ENCODE data around the gene PIK3CD. TPM values are rescaled to one million over a fixed set of nuclear protein-coding genes. Genes with fewer than 3 reads are reported as not detected.

The PIK3CD gene
- polyA plus RNA-seq, 1 donor from 2014 or later: 4.2 TPM

DNA sequence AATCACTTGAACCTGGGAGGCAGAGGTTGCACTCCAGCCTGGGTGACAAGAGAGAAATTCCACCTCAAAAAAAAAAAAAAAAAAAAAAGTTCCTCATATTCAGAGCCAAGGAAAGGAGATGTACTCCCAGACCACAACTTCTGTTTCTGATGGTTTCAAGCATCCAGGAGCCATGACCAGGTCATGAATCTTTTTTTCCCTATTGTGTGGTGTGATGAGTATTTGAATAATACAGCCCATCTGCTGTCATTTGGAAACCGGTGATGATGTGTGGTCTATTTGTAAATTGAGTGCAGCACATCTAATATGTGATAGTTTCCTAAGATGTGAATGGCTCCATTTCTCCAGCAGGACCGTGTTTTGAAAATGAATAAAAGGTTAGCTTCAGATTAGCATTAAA, 18.6 kb downstream of the PIK3CD start:
- no peaks in the 10 kb centered on the region for H3K9me2 ChIP-seq (ENCODE audit: insufficient read depth, low read length)
- no peaks in the 10 kb centered on the region for H3K36me3 ChIP-seq (ENCODE audit: insufficient read depth, low read length)
- no peak overlapping the region for H3K4me3 ChIP-seq (ENCODE audit: low read length)
- H3K9me3 ChIP-seq (ENCODE audit: low read length): no peaks in the 10 kb centered on the region
- no peaks in the 10 kb centered on the region for H4K20me1 ChIP-seq (ENCODE audit: insufficient read depth)
- no peaks in the 10 kb centered on the region for H3K79me2 ChIP-seq (replicated peaks; ENCODE audit: insufficient read depth, low read length)
- H3K9ac ChIP-seq (ENCODE audit: low read length): no peak overlapping the region
- no peak overlapping the region for H2AFZ ChIP-seq (ENCODE audit: low read depth, low read length)
- H3K4me2 ChIP-seq (ENCODE audit: low read length): no peak overlapping the region
- TF ChIP-seq EZH2 (IDR thresholded peaks at IDR 0.05; ENCODE audit: borderline replicate concordance, insufficient read depth, low read length, poor library complexity, severe bottlenecking) (no peak), POLR2AphosphoS5 (IDR thresholded peaks at IDR 0.05) (no peak), MXI1 (conservative IDR thresholded peaks at IDR 0.05; ENCODE audit: poor library complexity, severe bottlenecking) (no peak), RAD21 (conservative IDR thresholded peaks at IDR 0.05) (no peak), SMC3 (conservative IDR thresholded peaks at IDR 0.05; ENCODE audit: poor library complexity) (no peak), TAF1 (IDR thresholded peaks at IDR 0.05; ENCODE audit: low read depth) (no peak), EP300 (conservative IDR thresholded peaks at IDR 0.05; ENCODE audit: poor library complexity, severe bottlenecking) (no peak)
- TF ChIP-seq, protein P1, sequence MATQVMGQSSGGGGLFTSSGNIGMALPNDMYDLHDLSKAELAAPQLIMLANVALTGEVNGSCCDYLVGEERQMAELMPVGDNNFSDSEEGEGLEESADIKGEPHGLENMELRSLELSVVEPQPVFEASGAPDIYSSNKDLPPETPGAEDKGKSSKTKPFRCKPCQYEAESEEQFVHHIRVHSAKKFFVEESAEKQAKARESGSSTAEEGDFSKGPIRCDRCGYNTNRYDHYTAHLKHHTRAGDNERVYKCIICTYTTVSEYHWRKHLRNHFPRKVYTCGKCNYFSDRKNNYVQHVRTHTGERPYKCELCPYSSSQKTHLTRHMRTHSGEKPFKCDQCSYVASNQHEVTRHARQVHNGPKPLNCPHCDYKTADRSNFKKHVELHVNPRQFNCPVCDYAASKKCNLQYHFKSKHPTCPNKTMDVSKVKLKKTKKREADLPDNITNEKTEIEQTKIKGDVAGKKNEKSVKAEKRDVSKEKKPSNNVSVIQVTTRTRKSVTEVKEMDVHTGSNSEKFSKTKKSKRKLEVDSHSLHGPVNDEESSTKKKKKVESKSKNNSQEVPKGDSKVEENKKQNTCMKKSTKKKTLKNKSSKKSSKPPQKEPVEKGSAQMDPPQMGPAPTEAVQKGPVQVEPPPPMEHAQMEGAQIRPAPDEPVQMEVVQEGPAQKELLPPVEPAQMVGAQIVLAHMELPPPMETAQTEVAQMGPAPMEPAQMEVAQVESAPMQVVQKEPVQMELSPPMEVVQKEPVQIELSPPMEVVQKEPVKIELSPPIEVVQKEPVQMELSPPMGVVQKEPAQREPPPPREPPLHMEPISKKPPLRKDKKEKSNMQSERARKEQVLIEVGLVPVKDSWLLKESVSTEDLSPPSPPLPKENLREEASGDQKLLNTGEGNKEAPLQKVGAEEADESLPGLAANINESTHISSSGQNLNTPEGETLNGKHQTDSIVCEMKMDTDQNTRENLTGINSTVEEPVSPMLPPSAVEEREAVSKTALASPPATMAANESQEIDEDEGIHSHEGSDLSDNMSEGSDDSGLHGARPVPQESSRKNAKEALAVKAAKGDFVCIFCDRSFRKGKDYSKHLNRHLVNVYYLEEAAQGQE (IDR thresholded peaks at IDR 0.05; ENCODE audit: borderline replicate concordance): no peak
- TF ChIP-seq, protein P2, sequence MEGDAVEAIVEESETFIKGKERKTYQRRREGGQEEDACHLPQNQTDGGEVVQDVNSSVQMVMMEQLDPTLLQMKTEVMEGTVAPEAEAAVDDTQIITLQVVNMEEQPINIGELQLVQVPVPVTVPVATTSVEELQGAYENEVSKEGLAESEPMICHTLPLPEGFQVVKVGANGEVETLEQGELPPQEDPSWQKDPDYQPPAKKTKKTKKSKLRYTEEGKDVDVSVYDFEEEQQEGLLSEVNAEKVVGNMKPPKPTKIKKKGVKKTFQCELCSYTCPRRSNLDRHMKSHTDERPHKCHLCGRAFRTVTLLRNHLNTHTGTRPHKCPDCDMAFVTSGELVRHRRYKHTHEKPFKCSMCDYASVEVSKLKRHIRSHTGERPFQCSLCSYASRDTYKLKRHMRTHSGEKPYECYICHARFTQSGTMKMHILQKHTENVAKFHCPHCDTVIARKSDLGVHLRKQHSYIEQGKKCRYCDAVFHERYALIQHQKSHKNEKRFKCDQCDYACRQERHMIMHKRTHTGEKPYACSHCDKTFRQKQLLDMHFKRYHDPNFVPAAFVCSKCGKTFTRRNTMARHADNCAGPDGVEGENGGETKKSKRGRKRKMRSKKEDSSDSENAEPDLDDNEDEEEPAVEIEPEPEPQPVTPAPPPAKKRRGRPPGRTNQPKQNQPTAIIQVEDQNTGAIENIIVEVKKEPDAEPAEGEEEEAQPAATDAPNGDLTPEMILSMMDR (IDR thresholded peaks at IDR 0.05; ENCODE audit: poor library complexity, severe bottlenecking): no peak
- no peak overlapping the region for H3K27ac ChIP-seq (ENCODE audit: low read length)
- no peaks in the 10 kb centered on the region for H3K27me3 ChIP-seq (ENCODE audit: insufficient read depth, low read depth, low read length)
- no peaks in the 10 kb centered on the region for H3F3A ChIP-seq (ENCODE audit: insufficient read depth, low read length, poor library complexity, severe bottlenecking)

DNA sequence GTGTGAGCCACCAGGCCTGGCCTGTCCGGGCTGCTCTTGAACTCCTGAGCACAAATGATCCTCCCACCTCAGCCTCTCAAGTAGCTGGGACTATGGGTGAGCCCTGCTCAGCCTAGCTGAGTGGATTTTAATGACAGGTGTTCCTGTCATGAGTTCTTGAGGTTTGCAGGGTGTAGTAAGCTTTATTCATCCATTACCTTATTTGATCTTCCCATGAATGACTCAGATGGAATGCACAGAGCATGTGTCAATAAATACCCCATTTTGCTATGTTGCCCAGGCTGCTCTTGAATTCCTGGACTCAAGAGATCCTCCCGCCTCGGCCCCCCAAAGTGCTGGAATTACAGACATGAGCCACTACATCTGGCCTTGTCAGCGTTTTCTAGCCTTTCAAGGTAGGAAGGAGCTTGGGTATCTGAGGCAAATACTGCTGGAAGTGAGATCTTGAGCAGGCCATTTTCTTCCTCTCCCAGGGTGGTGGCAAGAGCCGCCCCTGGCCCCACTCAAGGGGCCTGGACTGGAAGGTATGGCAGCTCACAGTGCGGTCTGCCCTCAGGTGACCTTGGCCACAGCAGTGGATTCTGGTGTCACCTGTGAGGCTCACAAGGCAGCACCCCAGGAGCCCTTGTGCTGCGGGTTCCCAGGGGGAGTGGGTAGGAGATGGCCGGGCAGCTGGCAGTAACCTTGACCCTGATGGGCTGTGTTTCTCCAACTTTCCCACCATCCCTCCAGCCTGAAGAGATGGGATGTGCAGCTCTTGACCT, 20.0 kb downstream of the PIK3CD start:
- Histone ChIP-seq H2AFZ (ENCODE audit: low read depth, low read length) (no peak overlapping the region), H3F3A (ENCODE audit: insufficient read depth, low read length, poor library complexity, severe bottlenecking) (no peaks in the 10 kb centered on the region)

More for the DNA sequence above, 20.0 kb downstream of the PIK3CD start:
- Histone ChIP-seq H3K79me2 (replicated peaks; ENCODE audit: insufficient read depth, low read length) (no peaks in the 10 kb centered on the region), H3K36me3 (ENCODE audit: insufficient read depth, low read length) (no peaks in the 10 kb centered on the region), H3K4me3 (ENCODE audit: low read length) (no peak overlapping the region), H3K27me3 (ENCODE audit: insufficient read depth, low read depth, low read length) (no peaks in the 10 kb centered on the region), H3K9ac (ENCODE audit: low read length) (no peak overlapping the region), H3K27ac (ENCODE audit: low read length) (no peak overlapping the region), H3K4me2 (ENCODE audit: low read length) (no peak overlapping the region), H3K9me3 (ENCODE audit: low read length) (no peaks in the 10 kb centered on the region), H3K9me2 (ENCODE audit: insufficient read depth, low read length) (no peaks in the 10 kb centered on the region), H4K20me1 (ENCODE audit: insufficient read depth) (no peaks in the 10 kb centered on the region)
- TF ChIP-seq MXI1 (conservative IDR thresholded peaks at IDR 0.05; ENCODE audit: poor library complexity, severe bottlenecking): no peak
- TF ChIP-seq EZH2 (IDR thresholded peaks at IDR 0.05; ENCODE audit: borderline replicate concordance, insufficient read depth, low read length, poor library complexity, severe bottlenecking): no peak
- TF ChIP-seq TAF1 (IDR thresholded peaks at IDR 0.05; ENCODE audit: low read depth): no peak
- no peak for TF ChIP-seq EP300 (conservative IDR thresholded peaks at IDR 0.05; ENCODE audit: poor library complexity, severe bottlenecking)
- TF ChIP-seq, protein P1 (IDR thresholded peaks at IDR 0.05; ENCODE audit: borderline replicate concordance): no peak
- no peak for TF ChIP-seq SMC3 (conservative IDR thresholded peaks at IDR 0.05; ENCODE audit: poor library complexity)
- TF ChIP-seq RAD21 (conservative IDR thresholded peaks at IDR 0.05): no peak
- no peak for TF ChIP-seq POLR2AphosphoS5 (IDR thresholded peaks at IDR 0.05)
- TF ChIP-seq, protein P2 (IDR thresholded peaks at IDR 0.05; ENCODE audit: poor library complexity, severe bottlenecking): no peak
